ENCODE measurements around the gene SLC9A9.

GRCh38 chr3:143222505-143222904 lies 625.8 kb downstream of the SLC9A9 start:
- TF ChIP-seq POLR2AphosphoS5 (IDR thresholded peaks at IDR 0.05) (no peak), CTCF (IDR thresholded peaks at IDR 0.05) (no peak), EP300 (IDR thresholded peaks at IDR 0.05) (no peak)

All from esophagus muscularis mucosa (tissue), 4 donors.